GM12878 (cell line): Measurements from ENCODE around the gene LDB2. TPM values are rescaled to one million over a fixed set of nuclear protein-coding genes. Genes with fewer than 3 reads are reported as not detected.

Source experiments
- ATAC-seq: fragments of 200-7000 bp; cut with Tn5 transposase; 3 replicates; pipeline ENCODE4 v1.9.1; 2020; ENCODE audit warnings: mild to moderate bottlenecking, moderate library complexity
- BruUV-seq: library from RNA; stranded (reverse); fragments of 400-500 nt; replicated peaks from 2 replicates; lab custom pipeline; 2021; lab: Mats Ljungman, UMichigan
- CTCF ChIA-PET: fragments of 300-600 bp; sonication (Branson Sonifier 250); formaldehyde crosslinking; extraction: SDS; loops from one replicate; lab custom pipeline; 2021; ENCODE audit warnings: inconsistent platforms; lab: Yijun Ruan, JAX
- POLR2A ChIA-PET: fragments of 350-600 bp; formaldehyde crosslinking; extraction: SDS; loops from one replicate; lab custom pipeline; 2021; ENCODE audit warnings: inconsistent platforms; lab: Charles Lee
- RAD21 ChIA-PET: fragments of 300-600 bp; sonication (Branson Sonifier 250); formaldehyde crosslinking; loops from one replicate; lab custom pipeline; 2023; ENCODE audit warnings: antibody characterized with exemption; ENCODE audit not compliant: unreplicated experiment; lab: Charles Lee
- SMC1A ChIA-PET: fragments of 300-600 bp; sonication (Branson Sonifier 250); formaldehyde crosslinking; loops from one replicate; lab custom pipeline; 2023; ENCODE audit not compliant: unreplicated experiment, uncharacterized antibody; lab: Charles Lee
- DNase-seq: peaks from one replicate; pipeline ENCODE4 v3.0.0-alpha.2; 2011; ENCODE audit warnings: low read depth, low spot score
- FAIRE-seq: peaks from 3 replicates; lab custom pipeline; 2011; peaks lifted over from hg19 to GRCh38; lab: Jason Lieb, UNC
- H2AFZ ChIP-seq: 2 replicates; pipeline ENCODE4 v1.6.0; 2011; ENCODE audit warnings: low read depth, low read length, control low read depth; ENCODE audit not compliant: control insufficient read depth
- H3K27ac ChIP-seq: 2 replicates; pipeline ENCODE4 v1.5.1; 2011; ENCODE audit warnings: control low read depth; ENCODE audit not compliant: control insufficient read depth, insufficient read depth
- H3K27me3 ChIP-seq, 2 experiments: replicated peaks in 1 of 2; 2 replicates each; pipeline versions ENCODE4 v1.6.0 to v1.6.1; 2011; ENCODE audit warnings: low read length in 1 of 2; ENCODE audit not compliant: control insufficient read depth in 2 of 2, insufficient read depth in 2 of 2
- H3K36me3 ChIP-seq, 2 experiments: 2 replicates each; pipeline ENCODE4 v1.5.1; 2011; ENCODE audit warnings: low read length in 1 of 2; ENCODE audit not compliant: control insufficient read depth in 2 of 2, insufficient read depth in 2 of 2
- H3K4me1 ChIP-seq: 2 replicates; pipeline ENCODE4 v1.6.1; 2011; ENCODE audit warnings: mild to moderate bottlenecking, low read length, moderate library complexity, mixed read lengths; ENCODE audit not compliant: control insufficient read depth, insufficient read depth
- H3K4me2 ChIP-seq: 2 replicates; pipeline ENCODE4 v1.6.0; 2011; ENCODE audit warnings: control low read depth; ENCODE audit not compliant: control insufficient read depth, insufficient read depth
- H3K4me3 ChIP-seq: fragments of 200-600 bp; sonication (generic); 2 replicates; pipeline ENCODE4 v1.5.1; 2016
- H3K79me2 ChIP-seq: 2 replicates; pipeline ENCODE4 v1.6.0; 2011; ENCODE audit warnings: low read length; ENCODE audit not compliant: control insufficient read depth, insufficient read depth
- H3K9ac ChIP-seq: 2 replicates; pipeline ENCODE4 v1.8.0; 2011; ENCODE audit warnings: low read length, control low read depth, mixed read lengths; ENCODE audit not compliant: control insufficient read depth, insufficient read depth
- H3K9me3 ChIP-seq: replicated peaks from 3 replicates; pipeline ENCODE4 v1.5.1; 2011; ENCODE audit warnings: mild to moderate bottlenecking, low read length; ENCODE audit not compliant: control insufficient read depth, insufficient read depth
- H4K20me1 ChIP-seq: 2 replicates; pipeline ENCODE4 v1.6.0; 2011; ENCODE audit not compliant: control insufficient read depth, insufficient read depth
- ATF2 ChIP-seq: IDR thresholded peaks from 2 replicates; pipeline ENCODE4 v1.6.1; 2012; ENCODE audit warnings: low read length, inconsistent platforms
- CHD1 ChIP-seq: IDR thresholded peaks from 2 replicates; pipeline ENCODE4 v1.6.1; 2012; ENCODE audit warnings: low read depth, low read length, improper control_type of control experiment
- KAT2A ChIP-seq: conservative IDR thresholded peaks from 2 replicates; pipeline ENCODE4 v1.6.1; 2011; ENCODE audit warnings: low read depth, low read length; ENCODE audit not compliant: control insufficient read depth
- MEF2B ChIP-seq: fragments of 450-650 bp; IDR thresholded peaks from 2 replicates; pipeline ENCODE4 v1.6.1; 2018; ENCODE audit warnings: mild to moderate bottlenecking, moderate library complexity; ENCODE audit not compliant: partially characterized antibody, poor library complexity, severe bottlenecking
- MYB ChIP-seq: fragments of 150-350 bp; IDR thresholded peaks from 2 replicates; pipeline ENCODE4 v1.6.1; 2014; ENCODE audit warnings: mild to moderate bottlenecking, low read depth, low read length, borderline replicate concordance
- NFIC ChIP-seq: IDR thresholded peaks from 2 replicates; pipeline ENCODE4 v1.6.1; 2012; ENCODE audit warnings: low read depth, mild to moderate bottlenecking, inconsistent platforms, low read length, moderate library complexity
- NR2C2 ChIP-seq: IDR thresholded peaks from 2 replicates; pipeline ENCODE4 v1.6.1; 2011; ENCODE audit warnings: borderline replicate concordance, low read depth; ENCODE audit not compliant: control insufficient read depth, insufficient read length
- NRF1 ChIP-seq: conservative IDR thresholded peaks from 2 replicates; pipeline ENCODE4 v1.6.1; 2011; ENCODE audit warnings: mild to moderate bottlenecking, low read depth, low read length, improper control_type of control experiment
- RAD21 ChIP-seq: IDR thresholded peaks from 2 replicates; pipeline ENCODE4 v1.6.1; 2011; ENCODE audit warnings: mild to moderate bottlenecking, low read depth, low read length, moderate library complexity; ENCODE audit not compliant: insufficient read depth
- RCOR1 ChIP-seq: conservative IDR thresholded peaks from 2 replicates; pipeline ENCODE4 v1.6.1; 2012; ENCODE audit warnings: low read depth, low read length, improper control_type of control experiment
- ZNF207 ChIP-seq: fragments of 450-650 bp; IDR thresholded peaks from 2 replicates; pipeline ENCODE4 v1.6.1; 2014; ENCODE audit warnings: antibody characterized with exemption, mild to moderate bottlenecking, borderline replicate concordance
- ZNF274 ChIP-seq: IDR thresholded peaks from one replicate; pipeline ENCODE4 v1.8.0; 2011; ENCODE audit not compliant: insufficient read length, insufficient read depth
- WGBS: methylation state at CpG from one replicate; pipeline ENCODE4 v1.1.6; 2016; ENCODE audit warnings: low lambda C conversion rate; ENCODE audit not compliant: insufficient replicate concordance, insufficient coverage; ENCODE audit errors: missing lambda C conversion rate; 5-methylcytosine and 5-hydroxymethylcytosine counted together
- in situ Hi-C: fragments of 300-500 bp; cut with MboI; formaldehyde crosslinking; loops from 9 replicates; pipeline ENCODE4 v1.14.3; 2018; ENCODE audit warnings: mixed read lengths
- intact Hi-C: fragments of 100-400 bp; cut with micrococcal nuclease; formaldehyde crosslinking; loops from one replicate; pipeline ENCODE4 v1.14.2; 2022; ENCODE audit not compliant: unreplicated experiment
- polyA plus RNA-seq, 11 experiments: library from polyadenylated mRNA; depleted of rRNA in 4 of 11; unstranded in 6 of 11; stranded (reverse) in 5 of 11; fragments of >200 nt; fragmentation: Nextera tagmentation in 4 of 11; fragmentation: Illumina TruSeq in 1 of 11; extraction: Ambion mirVana in 4 of 11; extraction: Trizol in 1 of 11; gene quantifications; 1 replicate in 1 of 11; 2 replicates in 10 of 11; pipeline versions ENCODE4 v1.2.1 to v1.2.3, GENCODE V29; 2011 to 2016; ENCODE audit warnings: inconsistent platforms in 2 of 11, missing spikeins in 2 of 11, low read depth in 1 of 11
- total RNA-seq, 4 experiments: library from RNA; depleted of rRNA in 3 of 4; stranded (reverse); fragments of >200 nt in 3 of 4; fragmentation: Illumina TruSeq in 1 of 4; extraction: Trizol in 1 of 4; gene quantifications; 2 replicates each; pipeline versions ENCODE4 v1.2.1 to v1.2.3, GENCODE V29; 2013 to 2021

LDB2 gene
- total and polyA plus RNA-seq, 10 of the 15 experiments (the other 5 are each of a cell fraction or from before 2014, with no cell fraction given), result 0.15 TPM; not detected in 9

DNA sequence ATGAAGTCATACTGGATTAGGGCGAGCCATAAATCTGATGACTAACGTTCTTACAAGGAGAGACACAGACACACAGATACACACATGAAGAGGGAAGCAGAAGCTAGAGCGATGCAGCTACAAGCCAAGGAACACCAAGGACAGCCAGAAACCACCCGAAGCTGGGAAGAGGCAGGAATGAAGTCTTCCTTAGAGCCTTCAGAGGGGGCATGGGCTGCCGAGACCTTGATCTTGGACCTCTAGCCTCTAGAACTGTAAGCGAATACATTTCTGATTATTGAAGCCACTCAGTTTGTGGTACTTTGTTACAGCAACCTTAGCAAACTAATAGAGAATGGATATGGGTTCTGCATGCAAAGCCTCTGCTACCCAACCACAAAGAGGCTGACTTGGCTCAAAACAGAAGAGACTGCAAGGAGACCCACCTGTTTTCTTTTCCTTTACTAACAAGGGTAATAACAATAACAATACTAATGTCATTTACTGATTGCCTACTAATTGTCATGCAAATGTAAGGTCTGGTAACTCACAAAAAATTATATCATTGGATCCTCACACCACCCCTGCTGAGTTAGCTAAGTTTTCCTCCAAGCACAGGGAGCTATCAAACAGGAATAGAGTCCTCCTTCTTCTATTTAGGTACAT lies 10.1 kb upstream of the LDB2 start:
- BruUV-seq, result no TSS peak
- ChIA-PET CTCF (interaction anchor here (1.5 kb wide), 1 partner anchor 8 kb away, joined by 5 read pairs; no protein-coding TSS in a partner anchor), RAD21 (no interaction called here), POLR2A (no interaction called here), SMC1A (no interaction called here)
- intact Hi-C loops (no loop called here), in situ Hi-C loops (no loop called here)
- no peaks in the 10 kb centered on the region for H3K9me3 ChIP-seq
- 22% methylated on average over 6 of the region's 6 CpGs for WGBS
- ATAC-seq, result no peak
- no peaks in the 10 kb centered on the region for H4K20me1 ChIP-seq
- no peak overlapping the region for H3K9ac ChIP-seq
- H3K36me3 ChIP-seq, result no peaks in the 10 kb centered on the region
- H3K4me3 ChIP-seq, result no peak overlapping the region
- H3K4me2 ChIP-seq, result no peak overlapping the region
- H3K79me2 ChIP-seq, result no peaks in the 10 kb centered on the region
- no peak overlapping the region for H3K27ac ChIP-seq
- no peaks in the 10 kb centered on the region for H3K4me1 ChIP-seq
- TF ChIP-seq KAT2A, result no peak
- no peak for TF ChIP-seq MYB
- TF ChIP-seq NRF1, result no peak
- TF ChIP-seq RAD21, result no peak
- TF ChIP-seq NR2C2, result no peak
- no peak for TF ChIP-seq ZNF274
- no peak for TF ChIP-seq MEF2B
- no peak for TF ChIP-seq ZNF207
- no peak for TF ChIP-seq CHD1
- TF ChIP-seq ATF2, result no peak
- TF ChIP-seq NFIC, result no peak
- no peak for TF ChIP-seq RCOR1
- TF ChIP-seq, all 136 proteins: peak for 0
- Histone ChIP-seq H2AFZ (no peak overlapping the region), H3K27me3 (no peaks in the 10 kb centered on the region)
- no peak for FAIRE-seq
- DNase-seq, result no peak
